HCT116 (cell line): ENCODE measurements around the gene CACNB2.

Experiments used
- EZH2 ChIP-seq: fragments of 200-600 bp; sonication (generic); IDR thresholded peaks from 2 replicates; pipeline ENCODE4 v1.6.1; 2017; ENCODE audit warnings: antibody characterized with exemption, mixed run types
- EZH2phosphoT487 ChIP-seq: fragments of 200-600 bp; IDR thresholded peaks from 2 replicates; pipeline ENCODE4 v1.6.1; 2018; ENCODE audit warnings: antibody characterized with exemption, borderline replicate concordance
- POLR2A ChIP-seq: IDR thresholded peaks from 2 replicates; pipeline ENCODE4 v1.7.0; 2011; ENCODE audit warnings: borderline replicate concordance; ENCODE audit not compliant: insufficient read depth, insufficient read length; ENCODE audit errors: extremely low read depth
- TF ChIP-seq, protein P1 (sequence below), 3 experiments: fragments of 200-600 bp in 1 of 3; sonication (generic) in 1 of 3; IDR thresholded peaks in 2 of 3; conservative IDR thresholded peaks in 1 of 3; 2 replicates each; pipeline ENCODE4 v1.5.1; 2012 to 2017; ENCODE audit warnings: low read depth in 2 of 3, low read length in 2 of 3, antibody characterized with exemption in 1 of 3, borderline replicate concordance in 1 of 3, control low read depth in 1 of 3, mild to moderate bottlenecking in 1 of 3, mixed read lengths in 1 of 3, mixed run types in 1 of 3, moderate library complexity in 1 of 3; ENCODE audit not compliant: insufficient read depth in 1 of 3
- TF ChIP-seq, protein P2 (sequence below): IDR thresholded peaks from 2 replicates; pipeline ENCODE4 v1.6.1; 2012; ENCODE audit warnings: low read depth

DNA sequence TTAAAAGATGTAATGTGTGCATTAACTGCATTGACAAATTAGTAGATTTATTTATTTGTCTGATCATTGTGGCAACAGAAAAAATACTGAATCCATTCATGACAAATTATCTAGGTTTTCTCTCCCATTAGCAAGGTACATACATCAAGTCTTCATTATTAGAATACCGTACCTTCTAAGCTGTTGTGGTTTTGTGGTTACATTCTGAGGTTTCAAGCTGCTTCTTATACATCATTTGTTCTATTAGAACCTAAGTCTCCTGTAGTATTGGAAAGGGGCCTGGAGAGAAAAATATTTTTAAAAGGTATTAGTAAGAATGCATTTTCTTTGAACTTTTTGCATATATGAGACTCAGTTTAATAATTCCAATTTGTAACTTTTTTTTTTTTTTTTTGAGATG, 26.3 kb upstream of the CACNB2 start:
- no peak for TF ChIP-seq EZH2phosphoT487
- TF ChIP-seq, protein P1, sequence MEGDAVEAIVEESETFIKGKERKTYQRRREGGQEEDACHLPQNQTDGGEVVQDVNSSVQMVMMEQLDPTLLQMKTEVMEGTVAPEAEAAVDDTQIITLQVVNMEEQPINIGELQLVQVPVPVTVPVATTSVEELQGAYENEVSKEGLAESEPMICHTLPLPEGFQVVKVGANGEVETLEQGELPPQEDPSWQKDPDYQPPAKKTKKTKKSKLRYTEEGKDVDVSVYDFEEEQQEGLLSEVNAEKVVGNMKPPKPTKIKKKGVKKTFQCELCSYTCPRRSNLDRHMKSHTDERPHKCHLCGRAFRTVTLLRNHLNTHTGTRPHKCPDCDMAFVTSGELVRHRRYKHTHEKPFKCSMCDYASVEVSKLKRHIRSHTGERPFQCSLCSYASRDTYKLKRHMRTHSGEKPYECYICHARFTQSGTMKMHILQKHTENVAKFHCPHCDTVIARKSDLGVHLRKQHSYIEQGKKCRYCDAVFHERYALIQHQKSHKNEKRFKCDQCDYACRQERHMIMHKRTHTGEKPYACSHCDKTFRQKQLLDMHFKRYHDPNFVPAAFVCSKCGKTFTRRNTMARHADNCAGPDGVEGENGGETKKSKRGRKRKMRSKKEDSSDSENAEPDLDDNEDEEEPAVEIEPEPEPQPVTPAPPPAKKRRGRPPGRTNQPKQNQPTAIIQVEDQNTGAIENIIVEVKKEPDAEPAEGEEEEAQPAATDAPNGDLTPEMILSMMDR (IDR thresholded peaks at IDR 0.05 in 2 of 3, conservative IDR thresholded peaks at IDR 0.05 in 1 of 3; ENCODE audit: borderline replicate concordance in 1 of 3, insufficient read depth in 1 of 3, low read depth in 2 of 3, low read length in 2 of 3) = no peak
- TF ChIP-seq, protein P2, sequence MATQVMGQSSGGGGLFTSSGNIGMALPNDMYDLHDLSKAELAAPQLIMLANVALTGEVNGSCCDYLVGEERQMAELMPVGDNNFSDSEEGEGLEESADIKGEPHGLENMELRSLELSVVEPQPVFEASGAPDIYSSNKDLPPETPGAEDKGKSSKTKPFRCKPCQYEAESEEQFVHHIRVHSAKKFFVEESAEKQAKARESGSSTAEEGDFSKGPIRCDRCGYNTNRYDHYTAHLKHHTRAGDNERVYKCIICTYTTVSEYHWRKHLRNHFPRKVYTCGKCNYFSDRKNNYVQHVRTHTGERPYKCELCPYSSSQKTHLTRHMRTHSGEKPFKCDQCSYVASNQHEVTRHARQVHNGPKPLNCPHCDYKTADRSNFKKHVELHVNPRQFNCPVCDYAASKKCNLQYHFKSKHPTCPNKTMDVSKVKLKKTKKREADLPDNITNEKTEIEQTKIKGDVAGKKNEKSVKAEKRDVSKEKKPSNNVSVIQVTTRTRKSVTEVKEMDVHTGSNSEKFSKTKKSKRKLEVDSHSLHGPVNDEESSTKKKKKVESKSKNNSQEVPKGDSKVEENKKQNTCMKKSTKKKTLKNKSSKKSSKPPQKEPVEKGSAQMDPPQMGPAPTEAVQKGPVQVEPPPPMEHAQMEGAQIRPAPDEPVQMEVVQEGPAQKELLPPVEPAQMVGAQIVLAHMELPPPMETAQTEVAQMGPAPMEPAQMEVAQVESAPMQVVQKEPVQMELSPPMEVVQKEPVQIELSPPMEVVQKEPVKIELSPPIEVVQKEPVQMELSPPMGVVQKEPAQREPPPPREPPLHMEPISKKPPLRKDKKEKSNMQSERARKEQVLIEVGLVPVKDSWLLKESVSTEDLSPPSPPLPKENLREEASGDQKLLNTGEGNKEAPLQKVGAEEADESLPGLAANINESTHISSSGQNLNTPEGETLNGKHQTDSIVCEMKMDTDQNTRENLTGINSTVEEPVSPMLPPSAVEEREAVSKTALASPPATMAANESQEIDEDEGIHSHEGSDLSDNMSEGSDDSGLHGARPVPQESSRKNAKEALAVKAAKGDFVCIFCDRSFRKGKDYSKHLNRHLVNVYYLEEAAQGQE = no peak
- TF ChIP-seq POLR2A = no peak
- TF ChIP-seq EZH2 = no peak
